Ovary (tissue), 9 donors: ENCODE measurements around the gene PRIMPOL. TPM values are rescaled to one million over a fixed set of nuclear protein-coding genes. Genes with fewer than 3 reads are reported as not detected.

ENCODE experiments used
- DNase-seq, 5 donors: peaks; one replicate each; pipeline ENCODE4 v3.0.0-alpha.2; 2019 to 2020
- H3K27ac ChIP-seq, 2 donors: fragments of 200-600 bp; one replicate each; pipeline versions ENCODE4 v1.5.1 to v1.8.0; 2019 to 2022
- H3K27me3 ChIP-seq: fragments of 200-600 bp; one replicate; pipeline ENCODE4 v1.8.0; 2022
- H3K36me3 ChIP-seq: fragments of 200-600 bp; sonication (generic); one replicate; pipeline ENCODE4 v1.5.1; 2019
- H3K4me1 ChIP-seq: one replicate; pipeline ENCODE4 v1.8.1; 2013; ENCODE audit warnings: mild to moderate bottlenecking, moderate library complexity; ENCODE audit not compliant: insufficient read depth
- H3K4me3 ChIP-seq: fragments of 200-600 bp; sonication (generic); one replicate; pipeline ENCODE4 v1.5.1; 2017
- H3K9me3 ChIP-seq, 2 donors: fragments of 200-600 bp in 1 of 2; sonication (generic) in 1 of 2; one replicate each; pipeline versions ENCODE4 v1.5.1 to v1.8.1; 2013 to 2019; ENCODE audit warnings: mild to moderate bottlenecking in 1 of 2, moderate library complexity in 1 of 2
- CTCF ChIP-seq, 3 donors: fragments of 450-650 bp in 2 of 3; fragments of 200-600 bp in 1 of 3; IDR thresholded peaks; one replicate each; pipeline versions ENCODE4 v1.5.1 to v1.8.0; 2016 to 2022; ENCODE audit warnings: antibody characterized with exemption in 3 of 3, mild to moderate bottlenecking in 1 of 3
- EP300 ChIP-seq: sonication (generic); formaldehyde crosslinking; IDR thresholded peaks from one replicate; pipeline ENCODE4 v1.6.1; 2017; ENCODE audit warnings: antibody characterized with exemption
- POLR2A ChIP-seq: fragments of 450-650 bp; IDR thresholded peaks from one replicate; pipeline ENCODE4 v1.6.1; 2017; ENCODE audit warnings: antibody characterized with exemption, mild to moderate bottlenecking, moderate library complexity
- WGBS, 3 donors: extraction: QIAGEN DNeasy Blood & Tissue Kit in 1 of 3; methylation state at CpG; one replicate each; pipeline versions ENCODE4 v1.1.5 to v1.1.7; 2013 to 2017; 5-methylcytosine and 5-hydroxymethylcytosine counted together
- intact Hi-C, 4 donors: fragments of 100-400 bp; cut with DNase I; formaldehyde crosslinking; loops; one replicate each; pipeline versions ENCODE4 v1.11.0 to v1.15.1; 2022 to 2023
- polyA plus RNA-seq, 2 donors: library from polyadenylated mRNA; stranded (reverse); fragments of 200-250 nt in 1 of 2; fragments of 350-450 nt in 1 of 2; fragmentation: Illumina TruSeq in 1 of 2; extraction: RNeasy Lipid Tissue Mini Kit (QIAGEN cat#74804) in 1 of 2; gene quantifications; one replicate each; pipeline ENCODE4 v1.2.3, GENCODE V29; 2013 to 2014
- total RNA-seq, 7 donors: library from RNA; depleted of rRNA in 2 of 7; stranded (reverse); fragments of >200 nt in 2 of 7; fragmentation: NEBNext Ultra II Directional in 3 of 7; extraction: Animal tissue kit (Norgen Biotek cat#: 25700) in 3 of 7; gene quantifications; one replicate each; pipeline versions ENCODE4 v1.1.0 to v1.2.4, GENCODE V29; 2016 to 2023
- donor health status: DM: no; HTN: no; CAD: no; lungs with moderate emphysema.
- donor health status: DM: no; HTN: no; CAD: no.
- donor health status: Bipolar disorder and iron deficiency.
- donor health status: DM: yes; HTN: yes; CAD: no.
- donor health status: DM: no; HTN: no; CAD: no.
- donor health status: DM: yes; HTN: yes; CAD: no.

Gene PRIMPOL
- total and polyA plus RNA-seq, 9 donors: 14.1 to 29.2 (median 17.6) TPM

GRCh38 chr4:184641022-184641421, 8.5 kb upstream of the PRIMPOL start:
- H3K36me3 ChIP-seq: no peaks in the 10 kb centered on the region
- WGBS, 3 donors: 92 to 95% (median 93%) methylated on average over 3 of the region's 3 CpGs

GRCh38 chr4:184641451-184641850, 8.1 kb upstream of the PRIMPOL start:
- Histone ChIP-seq H3K36me3 (no peaks in the 10 kb centered on the region), H3K9me3 (no peaks in the 10 kb centered on the region), H3K4me1 (peaks cover 4% of the 10 kb centered on the region), H3K27ac (no peak overlapping the region), H3K27me3 (no peaks in the 10 kb centered on the region), H3K4me3 (no peak overlapping the region)
- no peak for DNase-seq
- intact Hi-C loops: loop anchor here in 1 of 4 donors (10.0 kb wide), 1 partner anchor 377 kb away; no protein-coding TSS in a partner anchor
- 94 to 98% (median 96%) methylated on average over 5 of the region's 5 CpGs for WGBS, 3 donors
- no peak for TF ChIP-seq CTCF (IDR thresholded peaks at IDR 0.05)
- no peak for TF ChIP-seq POLR2A
- no peak for TF ChIP-seq EP300

More at GRCh38 chr4:184641022-184641421, 8.5 kb upstream of the PRIMPOL start:
- no peak for TF ChIP-seq EP300
- no peak for TF ChIP-seq CTCF (IDR thresholded peaks at IDR 0.05)
- TF ChIP-seq POLR2A: no peak
- Histone ChIP-seq H3K9me3 (no peaks in the 10 kb centered on the region), H3K27me3 (no peaks in the 10 kb centered on the region), H3K27ac (no peak overlapping the region), H3K4me1 (peaks cover 4% of the 10 kb centered on the region), H3K4me3 (no peak overlapping the region)
- intact Hi-C loops: loop anchor here in 1 of 4 donors (10.0 kb wide), 1 partner anchor 376 kb away; no protein-coding TSS in a partner anchor
- no peak for DNase-seq

GRCh38 chr4:184643731-184644130, 5.8 kb upstream of the PRIMPOL start:
- peaks cover 4% of the 10 kb centered on the region for H3K4me1 ChIP-seq

GRCh38 chr4:184644553-184645307, 4.8 kb upstream of the PRIMPOL start:
- Histone ChIP-seq H3K27ac (no peak overlapping the region), H3K27me3 (no peaks in the 10 kb centered on the region), H3K4me3 (no peak overlapping the region), H3K9me3 (no peaks in the 10 kb centered on the region), H3K36me3 (no peaks in the 10 kb centered on the region), H3K4me1 (peaks cover 4% of the 10 kb centered on the region)
- intact Hi-C loops: loop anchor here in 2 of 4 donors (5.0 to 10.0 kb wide), 2 partner anchors 357 to 380 kb away; no protein-coding TSS in a partner anchor
- TF ChIP-seq EP300 (no peak), CTCF (IDR thresholded peaks at IDR 0.05) (no peak), POLR2A (no peak)
- DNase-seq: no peak
- WGBS, 3 donors: 85 to 96% (median 90%) methylated on average over 9 of the region's 9 CpGs

More at GRCh38 chr4:184643731-184644130, 5.8 kb upstream of the PRIMPOL start:
- Histone ChIP-seq H3K27ac (no peak overlapping the region), H3K27me3 (no peaks in the 10 kb centered on the region), H3K9me3 (no peaks in the 10 kb centered on the region), H3K4me3 (no peak overlapping the region), H3K36me3 (no peaks in the 10 kb centered on the region)
- WGBS, 3 donors: 87 to 89% (median 88%) methylated on average over 1 of the region's 1 CpG
- TF ChIP-seq EP300: no peak
- TF ChIP-seq POLR2A: no peak
- no peak for TF ChIP-seq CTCF (IDR thresholded peaks at IDR 0.05)
- no peak for DNase-seq
- intact Hi-C loops: loop anchor here in 1 of 4 donors (10.0 kb wide), 1 partner anchor 379 kb away; no protein-coding TSS in a partner anchor
